D341Med (cell line): ENCODE data around the gene PSD4.

Source experiments
- DNase-seq: peaks from one replicate; pipeline ENCODE4 v3.0.0; 2012; ENCODE audit warnings: low spot score

The PSD4 gene

GRCh38 chr2:113184531-113185230, 10.9 kb downstream of the PSD4 start:
- no peak for DNase-seq

DNA sequence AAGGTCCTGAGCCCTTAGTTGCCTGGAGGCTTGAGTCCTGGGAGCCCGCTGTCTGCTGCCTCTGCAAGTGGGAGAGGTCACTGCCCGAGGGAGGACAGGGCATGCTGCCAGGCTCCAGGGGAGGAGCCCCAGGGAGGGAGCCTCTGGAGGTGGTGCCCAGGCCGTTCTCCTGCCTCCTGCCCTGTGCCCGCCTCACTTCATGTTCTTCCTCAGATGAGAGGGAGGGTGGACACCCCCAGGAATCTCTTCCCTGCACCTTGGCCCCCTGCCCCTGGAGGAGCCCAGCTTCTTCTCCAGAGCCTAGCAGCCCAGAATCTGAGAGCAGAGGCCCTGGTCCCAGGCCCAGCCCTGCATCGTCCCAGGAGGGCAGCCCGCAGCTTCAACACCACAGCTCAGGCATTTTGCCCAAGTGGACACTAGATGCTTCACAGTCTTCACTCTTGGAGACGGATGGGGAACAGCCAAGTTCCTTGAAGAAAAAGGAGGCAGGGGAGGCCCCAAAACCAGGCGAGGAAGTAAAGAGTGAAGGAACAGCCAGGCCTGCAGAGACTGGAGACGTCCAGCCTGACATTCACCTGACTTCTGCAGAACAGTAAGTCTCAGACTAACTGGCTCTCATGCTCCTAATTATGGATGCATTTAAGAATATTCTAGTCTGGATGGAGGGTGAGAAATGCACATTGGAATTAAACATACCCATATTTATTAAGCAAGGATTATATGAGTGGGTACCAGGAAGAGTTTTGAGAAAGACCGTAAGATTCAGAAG, 12.1 kb downstream of the PSD4 start:
- no peak for DNase-seq

DNA sequence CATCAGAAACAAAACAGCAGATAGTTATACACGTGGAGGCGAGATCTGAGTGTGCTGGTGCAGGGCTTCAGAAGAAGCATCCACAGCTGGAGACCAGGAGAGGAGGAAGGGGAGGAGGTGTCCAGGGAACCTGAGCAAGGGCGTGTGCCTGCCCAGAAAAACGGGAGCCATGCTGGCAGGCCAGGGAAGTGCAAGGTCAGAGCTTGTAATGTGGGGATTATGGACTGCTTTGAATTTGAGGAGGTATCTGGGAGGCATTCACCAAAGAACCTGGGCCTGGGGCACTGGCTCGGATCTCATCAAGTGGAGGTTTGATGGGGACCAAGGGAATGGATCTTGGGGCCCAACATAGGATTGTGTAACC, 12.6 kb downstream of the PSD4 start:
- no peak for DNase-seq

DNA sequence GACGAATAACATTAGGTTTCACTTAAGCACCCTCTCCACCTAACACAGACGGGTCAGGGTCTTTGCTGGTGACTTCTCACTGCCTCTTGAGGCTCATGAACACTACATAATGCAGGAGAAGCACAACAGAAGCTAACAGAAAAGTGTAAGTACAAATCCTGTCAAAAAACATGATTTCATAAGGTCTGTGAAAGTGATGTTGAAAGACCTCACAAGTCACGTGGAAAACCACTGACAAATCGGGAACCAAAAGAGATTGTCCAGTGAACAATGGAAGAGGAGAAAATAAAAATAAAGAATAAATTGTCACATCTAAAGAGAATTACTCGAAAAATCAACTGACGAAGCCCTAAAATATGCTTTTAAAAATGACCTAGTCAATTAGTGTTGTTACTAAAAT, 14.0 kb downstream of the PSD4 start:
- no peak for DNase-seq

DNA sequence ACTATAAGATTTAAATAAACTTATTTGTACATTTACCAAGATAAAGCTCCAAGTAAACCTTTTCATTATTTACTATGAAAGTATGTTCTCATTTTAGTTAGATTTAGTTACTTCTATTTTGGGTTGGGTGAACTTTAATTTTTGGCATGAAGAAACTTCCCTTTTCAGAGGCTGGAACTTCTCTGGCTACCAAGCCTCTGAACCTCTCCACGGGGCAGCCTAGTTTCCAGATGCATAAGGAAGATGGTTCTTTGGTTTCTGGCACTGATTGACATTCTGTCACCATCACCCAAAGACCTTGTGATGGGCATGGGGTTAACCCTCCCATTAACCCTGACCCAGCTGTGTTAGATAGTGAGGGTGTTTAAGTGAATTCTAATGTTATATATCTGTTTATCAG, 17.1 kb downstream of the PSD4 start:
- DNase-seq: no peak

- no peak for DNase-seq
Measured at GRCh38 chr2:113192459-113193100, 18.8 kb downstream of the PSD4 start.

- DNase-seq: no peak
Measured at GRCh38 chr2:113195923-113196501, 22.2 kb downstream of the PSD4 start.

- no peak for DNase-seq
Measured at GRCh38 chr2:113196839-113197238, 23.1 kb downstream of the PSD4 start.

DNA sequence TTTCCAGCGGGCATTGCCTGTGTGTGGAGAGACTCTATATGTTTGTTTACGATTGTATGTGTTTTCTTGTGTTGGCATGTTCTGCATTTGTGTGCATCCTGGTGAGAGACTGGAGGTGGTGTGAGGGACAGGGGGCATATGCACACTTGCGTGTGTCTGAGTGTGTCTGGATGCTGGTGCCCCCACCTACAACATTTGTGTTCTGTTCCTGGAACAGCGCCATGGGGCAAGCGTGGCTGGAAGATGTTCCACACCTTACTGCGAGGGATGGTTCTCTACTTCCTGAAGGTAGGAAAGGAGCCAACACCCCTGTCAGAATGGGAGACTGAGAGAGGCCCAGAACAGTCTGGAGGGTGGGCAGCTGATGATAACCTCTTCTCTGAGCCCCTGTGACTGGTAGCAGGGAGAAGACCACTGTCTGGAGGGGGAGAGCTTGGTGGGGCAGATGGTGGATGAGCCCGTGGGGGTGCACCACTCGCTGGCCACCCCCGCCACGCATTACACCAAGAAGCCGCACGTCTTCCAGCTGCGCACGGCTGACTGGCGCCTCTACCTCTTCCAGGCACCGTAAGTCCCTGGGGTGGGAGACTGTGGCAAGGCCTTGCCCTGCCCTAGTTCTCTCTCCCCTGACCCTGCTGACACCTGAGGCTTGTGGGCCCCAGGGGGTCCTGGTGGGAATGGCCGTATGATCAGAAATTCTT, 23.7 kb downstream of the PSD4 start:
- DNase-seq: no peak

DNA sequence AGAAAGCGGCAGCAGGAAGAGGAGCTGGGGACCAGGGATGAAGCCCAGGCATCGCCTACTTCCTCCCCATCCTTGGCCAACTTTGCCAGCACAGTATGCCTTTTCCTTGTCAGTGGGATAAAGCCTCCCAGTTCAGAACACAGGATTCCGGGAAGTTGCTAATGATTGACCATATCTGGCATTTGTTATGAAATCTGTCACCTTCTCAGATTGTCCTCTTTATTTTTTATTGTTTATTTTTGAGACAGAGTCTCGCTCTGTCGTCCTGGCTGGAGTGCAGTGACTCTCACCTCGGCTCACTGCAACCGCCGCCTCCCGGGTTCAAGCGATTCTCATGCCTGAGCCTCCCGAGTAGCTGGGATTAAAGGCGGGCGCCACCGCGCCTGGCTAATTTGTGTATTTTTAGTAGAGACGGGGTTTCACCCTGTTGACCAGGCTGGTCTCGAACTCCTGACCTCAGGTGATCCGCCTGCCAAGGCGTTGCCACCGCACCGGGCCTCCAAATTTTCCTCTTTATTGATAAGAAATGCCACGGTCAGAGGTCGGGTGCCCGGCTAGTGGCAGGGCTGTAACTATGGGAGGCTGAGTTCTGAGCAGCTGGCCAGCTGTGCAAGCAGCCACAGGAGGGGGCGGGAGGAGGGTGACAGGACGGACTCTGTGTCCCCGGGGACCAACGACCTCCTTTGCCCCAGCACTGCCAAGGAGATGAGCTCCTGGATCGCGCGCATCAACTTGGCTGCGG, 24.4 kb downstream of the PSD4 start:
- DNase-seq: no peak

- DNase-seq: peak; percentile 95
Measured at GRCh38 chr2:113198790-113199612, 25.2 kb downstream of the PSD4 start.

DNA sequence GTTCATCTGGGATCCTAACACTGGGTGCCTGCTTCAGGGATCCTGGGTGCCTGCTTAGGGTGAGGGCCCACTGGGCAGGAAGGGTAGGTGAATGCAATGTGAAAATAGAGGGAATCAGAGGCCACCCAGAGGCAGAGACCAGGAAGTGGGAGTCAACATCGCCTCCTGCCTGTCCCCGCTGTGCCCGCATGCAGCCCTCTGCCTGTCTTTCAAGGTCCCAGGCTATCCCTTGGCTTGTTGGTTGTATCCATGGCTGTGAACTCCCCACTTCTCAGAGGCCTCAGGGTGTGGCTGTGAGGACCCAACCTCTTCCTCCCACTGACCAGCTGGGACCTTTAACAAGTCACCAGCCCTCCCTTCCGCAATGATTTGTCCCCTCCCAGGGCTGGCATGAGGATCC, 26.5 kb downstream of the PSD4 start:
- peak; percentile 53 for DNase-seq

DNA sequence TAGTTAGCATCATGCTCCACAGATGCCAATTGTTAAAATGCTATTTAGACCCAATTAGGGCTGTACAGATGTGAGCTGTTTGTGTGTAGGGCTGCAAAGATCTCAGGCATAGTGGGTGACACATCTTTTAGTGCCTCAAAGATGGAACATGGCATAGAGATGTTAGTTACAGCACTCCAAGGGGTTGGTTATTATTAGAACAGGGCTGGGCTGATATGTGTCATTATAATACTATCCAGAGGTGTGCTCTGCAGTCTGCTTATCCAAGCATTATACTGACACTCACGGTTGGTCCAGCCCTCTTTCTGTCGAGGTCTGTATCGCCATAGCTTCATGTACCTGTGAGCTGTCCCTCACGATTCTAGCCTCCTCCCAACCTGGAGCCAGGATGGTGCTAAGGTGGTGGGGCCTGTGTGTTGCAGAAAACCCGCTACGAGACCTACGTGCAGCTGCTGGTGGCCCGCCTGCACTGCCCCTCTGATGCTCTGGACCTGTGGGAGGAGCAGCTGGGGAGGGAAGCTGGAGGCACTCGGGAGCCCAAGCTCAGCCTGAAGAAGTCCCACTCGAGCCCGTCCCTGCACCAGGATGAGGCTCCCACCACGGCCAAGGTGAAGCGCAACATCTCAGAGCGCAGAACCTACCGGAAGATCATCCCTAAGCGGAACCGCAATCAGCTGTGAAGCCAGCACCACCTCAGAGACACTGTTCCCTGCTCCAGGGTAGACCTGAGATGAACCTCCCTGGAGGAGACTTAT, 27.1 kb downstream of the PSD4 start:
- DNase-seq: no peak

- DNase-seq: no peak
Measured at GRCh38 chr2:113201496-113202304, 27.9 kb downstream of the PSD4 start.

- DNase-seq: no peak
Measured at GRCh38 chr2:113202305-113203216, 28.8 kb downstream of the PSD4 start.

DNA sequence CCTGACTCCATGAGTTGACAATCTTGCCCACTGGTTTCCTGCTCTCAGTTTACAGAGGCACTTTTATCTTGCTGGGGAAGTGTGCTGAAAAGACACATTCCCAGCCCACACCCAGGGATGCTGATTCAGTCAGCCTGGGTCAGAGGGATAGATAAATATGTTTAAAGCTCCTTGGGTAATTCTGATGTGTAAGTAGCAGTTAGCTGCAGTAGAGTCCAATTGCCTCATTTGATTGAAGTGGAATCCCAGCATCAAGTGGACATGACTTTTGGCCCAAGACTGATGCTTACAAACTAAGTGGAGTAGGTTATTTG, 29.4 kb downstream of the PSD4 start:
- DNase-seq: no peak

DNA sequence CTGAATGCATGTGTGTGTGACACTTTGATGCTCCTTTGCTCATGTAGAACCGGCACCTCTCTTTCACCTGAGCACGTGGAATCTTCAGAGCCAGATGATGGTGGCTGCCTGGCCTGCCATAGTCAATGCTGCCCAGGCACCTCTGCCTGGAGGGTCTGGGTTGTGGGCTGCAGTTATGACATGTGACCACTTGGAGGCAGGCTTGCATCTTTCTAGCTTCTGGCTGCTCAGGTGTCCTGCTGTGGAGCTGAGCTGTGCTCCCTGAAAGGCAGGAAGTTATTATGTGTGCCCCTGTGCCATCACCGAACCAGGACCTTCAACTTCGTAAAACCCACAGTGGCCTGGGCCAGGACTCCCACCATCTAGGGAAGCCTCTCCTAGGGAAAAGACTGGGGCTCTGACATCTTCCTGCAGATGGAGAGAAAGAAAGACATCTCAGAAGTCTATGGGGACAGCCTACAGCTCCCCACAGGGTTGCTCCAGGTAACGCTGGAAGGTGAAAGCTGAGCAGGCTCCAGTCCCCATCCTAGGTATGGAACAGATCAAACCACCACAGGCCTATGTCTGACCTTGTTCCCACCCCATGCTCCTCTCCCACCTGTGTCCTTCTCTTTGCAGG, 30.2 kb downstream of the PSD4 start:
- DNase-seq: peak; percentile 78

- no peak for DNase-seq
Measured at GRCh38 chr2:113206251-113206650, 32.5 kb downstream of the PSD4 start.
